Liver (tissue), 9 donors: ENCODE results near the gene VWA3B. TPM values are rescaled to one million over a fixed set of nuclear protein-coding genes. Genes with fewer than 3 reads are reported as not detected.

Experiments
- DNase-seq: peaks from one replicate; pipeline ENCODE4 v3.0.0-alpha.2; 2017; ENCODE audit warnings: low spot score
- H3K27ac ChIP-seq, 2 donors: one replicate each; pipeline ENCODE4 v1.7.0; 2013; ENCODE audit warnings: inconsistent platforms in 2 of 2, low read length in 2 of 2, control low read depth in 1 of 2, low read depth in 1 of 2, mild to moderate bottlenecking in 1 of 2
- H3K27me3 ChIP-seq, 4 donors: one replicate each; pipeline versions ENCODE4 v1.6.1 to v1.7.0; 2013; ENCODE audit warnings: low read length in 3 of 4, inconsistent platforms in 1 of 4, mild to moderate bottlenecking in 1 of 4, moderate library complexity in 1 of 4; ENCODE audit not compliant: control insufficient read depth in 4 of 4, insufficient read depth in 4 of 4
- H3K36me3 ChIP-seq, 4 donors: one replicate each; pipeline versions ENCODE4 v1.6.1 to v1.7.0; 2013; ENCODE audit warnings: low read length in 3 of 4, mild to moderate bottlenecking in 3 of 4, low read depth in 1 of 4, moderate library complexity in 1 of 4; ENCODE audit not compliant: control insufficient read depth in 4 of 4, insufficient read depth in 3 of 4
- H3K4me1 ChIP-seq, 4 donors: one replicate each; pipeline versions ENCODE4 v1.6.1 to v1.7.0; 2013; ENCODE audit warnings: low read length in 3 of 4, mild to moderate bottlenecking in 3 of 4, moderate library complexity in 1 of 4; ENCODE audit not compliant: control insufficient read depth in 4 of 4, insufficient read depth in 4 of 4
- H3K4me3 ChIP-seq, 3 donors: one replicate each; pipeline versions ENCODE4 v1.6.1 to v1.7.0; 2013; ENCODE audit warnings: low read length in 3 of 3, control low read depth in 1 of 3, low read depth in 1 of 3, mild to moderate bottlenecking in 1 of 3
- H3K9ac ChIP-seq, 2 donors: one replicate each; pipeline ENCODE4 v1.7.0; 2013; ENCODE audit warnings: low read length in 2 of 2, mild to moderate bottlenecking in 2 of 2, moderate library complexity in 2 of 2, control low read depth in 1 of 2, low read depth in 1 of 2
- H3K9me3 ChIP-seq, 4 donors: one replicate each; pipeline versions ENCODE4 v1.6.1 to v1.7.0; 2013; ENCODE audit warnings: low read length in 3 of 4; ENCODE audit not compliant: control insufficient read depth in 4 of 4
- CTCF ChIP-seq: fragments of 150-350 bp; IDR thresholded peaks from 2 replicates; pipeline ENCODE4 v1.5.1; 2017; ENCODE audit warnings: improper control_type of control experiment, low read depth, low read length; ENCODE audit not compliant: missing input control
- FOXA1 ChIP-seq: IDR thresholded peaks from 2 replicates; pipeline ENCODE4 v1.6.1; 2016; ENCODE audit warnings: antibody characterized with exemption
- FOXA2 ChIP-seq: IDR thresholded peaks from 2 replicates; pipeline ENCODE4 v1.6.1; 2016; ENCODE audit warnings: antibody characterized with exemption
- HNF4G ChIP-seq: IDR thresholded peaks from 2 replicates; pipeline ENCODE4 v1.6.1; 2016; ENCODE audit warnings: antibody characterized with exemption
- NR2F2 ChIP-seq: IDR thresholded peaks from 2 replicates; pipeline ENCODE4 v1.6.1; 2016; ENCODE audit warnings: antibody characterized with exemption
- REST ChIP-seq: IDR thresholded peaks from 2 replicates; pipeline ENCODE4 v1.6.1; 2016; ENCODE audit warnings: antibody characterized with exemption, mild to moderate bottlenecking
- SP1 ChIP-seq: IDR thresholded peaks from 2 replicates; pipeline ENCODE4 v1.6.1; 2018; ENCODE audit warnings: antibody characterized with exemption, mild to moderate bottlenecking
- TAF1 ChIP-seq: conservative IDR thresholded peaks from 2 replicates; pipeline ENCODE4 v1.6.1; 2016; ENCODE audit warnings: antibody characterized with exemption, mild to moderate bottlenecking
- YY1 ChIP-seq: IDR thresholded peaks from 2 replicates; pipeline ENCODE4 v1.6.1; 2016; ENCODE audit warnings: antibody characterized with exemption, mild to moderate bottlenecking
- WGBS: extraction: QIAGEN DNeasy Blood & Tissue Kit; methylation state at CpG from one replicate; pipeline ENCODE4 v1.1.7; 2013; 5-methylcytosine and 5-hydroxymethylcytosine counted together
- polyA plus RNA-seq, 2 donors: library from polyadenylated mRNA; stranded (reverse) in 1 of 2; unstranded in 1 of 2; fragments of 200-250 nt in 1 of 2; fragments of >200 nt in 1 of 2; fragmentation: Nextera tagmentation in 1 of 2; extraction: Ambion mirVana in 1 of 2; gene quantifications; one replicate each; pipeline versions ENCODE4 v1.2.1 to v1.2.3, GENCODE V29; 2013 to 2015
- total RNA-seq, 2 donors: library from RNA; depleted of rRNA; stranded (reverse); fragments of >200 nt; gene quantifications; one replicate each; pipeline ENCODE4 v1.2.3, GENCODE V29; 2014
- TF ChIP-seq, protein P1 (sequence below): IDR thresholded peaks from 2 replicates; pipeline ENCODE4 v1.6.1; 2016; ENCODE audit warnings: antibody characterized with exemption
- donor health status: healthy.
- donor health status: healthy.
- donor health status: healthy.
- donor health status: healthy.
- donor health status: healthy.

The VWA3B gene
- total and polyA plus RNA-seq, 4 donors, result 0.08 TPM; not detected in 3

DNA sequence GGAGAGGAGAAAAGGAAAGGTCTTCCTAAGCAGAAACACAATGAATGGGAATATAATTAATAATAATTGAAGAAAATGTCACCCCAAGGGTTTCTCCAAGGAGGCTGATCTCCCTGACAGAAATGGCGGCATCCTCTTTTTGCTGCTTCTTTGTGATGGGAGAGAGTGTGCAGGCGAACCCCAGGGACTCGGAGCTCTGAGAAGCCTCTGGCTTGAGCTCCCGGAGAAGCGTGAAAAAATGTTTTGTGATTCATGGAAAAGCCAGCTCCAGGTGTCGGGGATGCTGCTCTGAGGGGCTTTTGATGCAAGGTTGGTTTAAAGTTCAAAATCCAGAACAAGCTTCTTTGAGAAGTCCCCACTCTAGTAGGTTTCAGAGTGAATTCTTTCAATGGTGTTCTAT lies 91.0 kb downstream of the VWA3B start:
- WGBS, result 66% methylated on average over 6 of the region's 6 CpGs
- H3K27me3 ChIP-seq, result no peaks in the 10 kb centered on the region
- no peak for TF ChIP-seq YY1
- TF ChIP-seq CTCF, result no peak
- no peak for TF ChIP-seq SP1
- TF ChIP-seq FOXA1, result no peak
- no peak for TF ChIP-seq REST
- TF ChIP-seq FOXA2, result no peak
- no peak for TF ChIP-seq TAF1
- no peak for TF ChIP-seq HNF4G
- no peaks in the 10 kb centered on the region for H3K9me3 ChIP-seq
- no peaks in the 10 kb centered on the region for H3K36me3 ChIP-seq
- no peak overlapping the region for H3K4me3 ChIP-seq
- no peak overlapping the region for H3K9ac ChIP-seq
- no peaks in the 10 kb centered on the region for H3K4me1 ChIP-seq
- no peak for DNase-seq
- H3K27ac ChIP-seq, result no peak overlapping the region

GRCh38 chr2:98180456-98180855 lies 93.5 kb downstream of the VWA3B start:
- no peak overlapping the region for H3K9ac ChIP-seq
- WGBS, result 82% methylated on average over 2 of the region's 2 CpGs
- H3K9me3 ChIP-seq, result no peaks in the 10 kb centered on the region
- TF ChIP-seq TAF1 (no peak), NR2F2 (no peak), REST (no peak), FOXA1 (no peak), SP1 (no peak)
- TF ChIP-seq, protein P1, sequence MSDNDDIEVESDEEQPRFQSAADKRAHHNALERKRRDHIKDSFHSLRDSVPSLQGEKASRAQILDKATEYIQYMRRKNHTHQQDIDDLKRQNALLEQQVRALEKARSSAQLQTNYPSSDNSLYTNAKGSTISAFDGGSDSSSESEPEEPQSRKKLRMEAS, result no peak
- H3K27me3 ChIP-seq, result peaks cover 0 to under 1% (median 0%) of the 10 kb centered on the region in 4 donors
- H3K36me3 ChIP-seq, result no peaks in the 10 kb centered on the region
- no peak overlapping the region for H3K27ac ChIP-seq
- no peaks in the 10 kb centered on the region for H3K4me1 ChIP-seq
- no peak for DNase-seq
- no peak overlapping the region for H3K4me3 ChIP-seq
